Measurements from ENCODE around the gene SUGCT. TPM values are rescaled to one million over a fixed set of nuclear protein-coding genes. Genes with fewer than 3 reads are reported as not detected.

SUGCT gene
- total RNA-seq, 1 donor from 2014 or later, result 9.8 TPM

GRCh38 chr7:40711706-40712105 is 576.9 kb downstream of the SUGCT start:
- Mint-ChIP-seq H3K27ac (no peak overlapping the region), H3K9me3 (no peaks in the 10 kb centered on the region), H3K4me3 (no peak overlapping the region), H3K27me3 (ENCODE audit: low read depth) (no peaks in the 10 kb centered on the region), H3K4me1 (peaks cover 41% of the 10 kb centered on the region), H3K36me3 (no peaks in the 10 kb centered on the region)
- DNase-seq (ENCODE audit: low spot score in 2 of 2, unreplicated experiment in 2 of 2), result no peak
- no peak for TF ChIP-seq CTCF (IDR thresholded peaks at IDR 0.05; ENCODE audit: unreplicated experiment)

- Mint-ChIP-seq H3K36me3 (no peaks in the 10 kb centered on the region), H3K27ac (peak overlapping the region; percentile 86), H3K27me3 (ENCODE audit: low read depth) (no peaks in the 10 kb centered on the region), H3K4me3 (no peak overlapping the region), H3K9me3 (no peaks in the 10 kb centered on the region), H3K4me1 (peaks cover 60% of the 10 kb centered on the region)
- TF ChIP-seq CTCF (IDR thresholded peaks at IDR 0.05; ENCODE audit: unreplicated experiment), result no peak
- no peak for DNase-seq (ENCODE audit: low spot score in 2 of 2, unreplicated experiment in 2 of 2)
These were observed 579.7 kb downstream of the SUGCT start for GRCh38 chr7:40714363-40715052.

GRCh38 chr7:40715053-40715430 is 580.2 kb downstream of the SUGCT start:
- H3K27me3 Mint-ChIP-seq (ENCODE audit: low read depth), result no peaks in the 10 kb centered on the region
- H3K4me3 Mint-ChIP-seq, result no peak overlapping the region
- no peak for DNase-seq (ENCODE audit: low spot score in 2 of 2, unreplicated experiment in 2 of 2)
- H3K27ac Mint-ChIP-seq, result peak overlapping the region; percentile 86
- H3K9me3 Mint-ChIP-seq, result no peaks in the 10 kb centered on the region
- no peaks in the 10 kb centered on the region for H3K36me3 Mint-ChIP-seq
- no peak for TF ChIP-seq CTCF (IDR thresholded peaks at IDR 0.05; ENCODE audit: unreplicated experiment)
- peaks cover 60% of the 10 kb centered on the region for H3K4me1 Mint-ChIP-seq

- DNase-seq (ENCODE audit: low spot score in 2 of 2, unreplicated experiment in 2 of 2), result no peak
- Mint-ChIP-seq H3K36me3 (no peaks in the 10 kb centered on the region), H3K4me1 (peaks cover 66% of the 10 kb centered on the region), H3K27ac (peak overlapping the region; percentile 86), H3K4me3 (no peak overlapping the region), H3K9me3 (no peaks in the 10 kb centered on the region), H3K27me3 (ENCODE audit: low read depth) (no peaks in the 10 kb centered on the region)
- TF ChIP-seq CTCF (IDR thresholded peaks at IDR 0.05; ENCODE audit: unreplicated experiment), result no peak
These were observed 581.2 kb downstream of the SUGCT start for GRCh38 chr7:40716052-40716451.

GRCh38 chr7:40717242-40717641 is 582.4 kb downstream of the SUGCT start:
- peak overlapping the region; percentile 52 for H3K4me3 Mint-ChIP-seq
- TF ChIP-seq CTCF (IDR thresholded peaks at IDR 0.05; ENCODE audit: unreplicated experiment), result no peak
- H3K4me1 Mint-ChIP-seq, result peaks cover 73% of the 10 kb centered on the region
- no peaks in the 10 kb centered on the region for H3K27me3 Mint-ChIP-seq (ENCODE audit: low read depth)
- DNase-seq (ENCODE audit: low spot score in 2 of 2, unreplicated experiment in 2 of 2), result peak; percentile 57 to 81
- H3K9me3 Mint-ChIP-seq, result no peaks in the 10 kb centered on the region
- peak overlapping the region; percentile 96 for H3K27ac Mint-ChIP-seq
- no peaks in the 10 kb centered on the region for H3K36me3 Mint-ChIP-seq

Measured in mesothelial cell of epicardium (in vitro differentiated cells).